Gastroesophageal sphincter (tissue), 3 donors: ENCODE data around the gene KIRREL3.

Source experiments
- CTCF ChIP-seq, 4 experiments: fragments of 200-600 bp in 2 of 4; fragments of 450-650 bp in 2 of 4; sonication (generic) in 1 of 4; IDR thresholded peaks; one replicate each; pipeline ENCODE4 v1.5.1; 2017 to 2019; ENCODE audit warnings: antibody characterized with exemption in 4 of 4, mild to moderate bottlenecking in 2 of 4, moderate library complexity in 2 of 4
- EP300 ChIP-seq: sonication (generic); formaldehyde crosslinking; IDR thresholded peaks from one replicate; pipeline ENCODE4 v1.6.1; 2017; ENCODE audit warnings: antibody characterized with exemption, mild to moderate bottlenecking
- POLR2A ChIP-seq, 2 donors: fragments of 450-650 bp; IDR thresholded peaks; one replicate each; pipeline ENCODE4 v1.6.1; 2017; ENCODE audit warnings: antibody characterized with exemption in 2 of 2, mild to moderate bottlenecking in 2 of 2, moderate library complexity in 1 of 2

GRCh38 chr11:126718276-126718675 lies 282.3 kb downstream of the KIRREL3 start:
- no peak for TF ChIP-seq CTCF (IDR thresholded peaks at IDR 0.05)
- TF ChIP-seq EP300, result no peak
- no peak for TF ChIP-seq POLR2A (IDR thresholded peaks at IDR 0.05)
